A549 treated with RU486 at 1 μM for 4 hours (cell line): Measurements from ENCODE around the gene OR5H15. TPM values are rescaled to one million over a fixed set of nuclear protein-coding genes. Genes with fewer than 3 reads are reported as not detected.

Experiments
- total RNA-seq: library from RNA; stranded (reverse); fragments of 200-300 nt; extraction: Qiagen RNA extraction; gene quantifications from 5 replicates; pipeline ENCODE4 v1.2.3, GENCODE V29; 2022; ENCODE audit warnings: low read depth

OR5H15 gene
- total RNA-seq, result not detected in 5 replicates

DNA sequence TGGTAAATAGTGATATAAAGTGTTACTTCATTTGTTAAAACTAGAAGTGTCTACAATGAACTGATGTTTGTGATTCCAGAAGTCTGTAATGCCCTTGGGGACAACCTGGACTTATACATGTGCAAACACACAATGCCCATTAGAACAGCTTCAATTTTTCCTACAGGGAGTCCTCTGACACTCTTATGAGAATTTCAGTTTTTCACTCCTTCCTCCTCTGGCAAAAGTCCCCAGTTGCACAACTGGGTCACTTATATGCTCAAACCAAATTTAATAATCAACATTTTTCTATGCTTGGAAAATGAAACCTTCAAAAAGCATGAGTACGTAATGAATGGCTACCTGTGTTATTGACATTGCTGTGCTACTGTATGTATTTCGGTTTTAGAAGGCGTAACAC, at the start of gene OR5H15:
Gene OR5H15 (plus strand): TSS at position 301 of the 400 bp plus-strand sequence. CDS start 2,004 bp downstream, outside the sequence.

DNA sequence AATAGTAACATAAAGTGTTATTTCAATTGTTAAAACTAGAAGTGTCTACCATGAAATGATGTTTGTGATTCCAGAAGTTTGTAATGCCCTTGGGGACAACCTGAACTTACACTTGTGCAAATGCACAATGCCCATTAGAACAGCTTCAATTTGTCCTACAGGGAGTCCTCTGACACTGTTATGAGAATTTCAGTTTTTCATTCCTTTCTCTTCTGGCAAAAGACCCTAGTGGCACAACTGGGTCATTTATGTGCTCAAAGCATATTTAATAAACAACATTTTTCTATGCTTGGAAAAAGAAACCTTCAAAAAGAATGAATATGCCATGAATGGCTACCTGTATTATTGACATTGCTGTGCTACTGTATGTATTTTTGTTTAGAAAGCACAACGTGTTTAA, 36.1 kb upstream of the OR5H15 start, which contains the start of gene OR5H1:
Gene OR5H1 (plus strand): TSS at position 301 of the 400 bp plus-strand sequence. CDS start 1,977 bp downstream, outside the sequence.

GRCh38 chr3:98147179-98147578, 19.3 kb upstream of the OR5H15 start, which contains the start of gene OR5H14:
Gene OR5H14 (plus strand): TSS chr3:98147479. CDS start chr3:98149386, 1,907 bp downstream.

Other genes with a start within 250 kb of the OR5H15 start
- gene RIOX2, start 194.3 kb upstream of the OR5H15 start, total RNA-seq, result 27.5 to 31.5 TPM (median 30.1 TPM) in 5 replicates
- gene GABRR3, start 131.4 kb upstream of the OR5H15 start, total RNA-seq, result not detected in 5 replicates
- gene OR5AC2, start 79.5 kb upstream of the OR5H15 start, total RNA-seq, result not detected in 5 replicates
- gene OR5H1, start 36.0 kb upstream of the OR5H15 start, total RNA-seq, result not detected in 5 replicates
- gene OR5H14, start 19.2 kb upstream of the OR5H15 start, total RNA-seq, result not detected in 5 replicates
- not detected in 5 replicates for gene OR5H6, start 97.5 kb downstream of the OR5H15 start, total RNA-seq
- not detected in 5 replicates for gene OR5H2, start 115.8 kb downstream of the OR5H15 start, total RNA-seq
- gene OR5K4, start 187.2 kb downstream of the OR5H15 start, total RNA-seq, result not detected in 5 replicates
- not detected in 5 replicates for gene OR5K3, start 224.0 kb downstream of the OR5H15 start, total RNA-seq